Ishikawa (cell line): ENCODE data around the gene CTPS2.

Source experiments
- CEBPB ChIP-seq: IDR thresholded peaks from 2 replicates; pipeline ENCODE4 v1.6.1; 2012
- EP300 ChIP-seq: IDR thresholded peaks from 2 replicates; pipeline ENCODE4 v1.6.1; 2012; ENCODE audit warnings: borderline replicate concordance
- TCF12 ChIP-seq: IDR thresholded peaks from 2 replicates; pipeline ENCODE4 v1.6.1; 2012; ENCODE audit warnings: low read depth

GRCh38 chrX:16577483-16578029 is 134.9 kb downstream of the CTPS2 start:
- TF ChIP-seq CEBPB, result no peak
- no peak for TF ChIP-seq EP300
- TF ChIP-seq TCF12, result no peak
